GM13976 (cell line): ENCODE measurements around the gene SH2D2A.

Source experiments
- DNase-seq: peaks from one replicate; pipeline ENCODE4 v3.0.0; 2012; ENCODE audit warnings: low spot score
- in situ Hi-C: fragments of 300-500 bp; cut with MboI; formaldehyde crosslinking; loops from one replicate; pipeline ENCODE4 v1.12.0; 2022; ENCODE audit warnings: low sequenced_read_pairs, mixed read lengths, inconsistent platforms; ENCODE audit not compliant: unreplicated experiment
- TF ChIP-seq, protein P1 (sequence below): IDR thresholded peaks from 2 replicates; pipeline ENCODE4 v1.5.1; 2012; ENCODE audit warnings: borderline replicate concordance, mild to moderate bottlenecking; ENCODE audit not compliant: insufficient read depth; ENCODE audit errors: extremely low read depth, missing control alignments, control extremely low read depth

SH2D2A gene

DNA sequence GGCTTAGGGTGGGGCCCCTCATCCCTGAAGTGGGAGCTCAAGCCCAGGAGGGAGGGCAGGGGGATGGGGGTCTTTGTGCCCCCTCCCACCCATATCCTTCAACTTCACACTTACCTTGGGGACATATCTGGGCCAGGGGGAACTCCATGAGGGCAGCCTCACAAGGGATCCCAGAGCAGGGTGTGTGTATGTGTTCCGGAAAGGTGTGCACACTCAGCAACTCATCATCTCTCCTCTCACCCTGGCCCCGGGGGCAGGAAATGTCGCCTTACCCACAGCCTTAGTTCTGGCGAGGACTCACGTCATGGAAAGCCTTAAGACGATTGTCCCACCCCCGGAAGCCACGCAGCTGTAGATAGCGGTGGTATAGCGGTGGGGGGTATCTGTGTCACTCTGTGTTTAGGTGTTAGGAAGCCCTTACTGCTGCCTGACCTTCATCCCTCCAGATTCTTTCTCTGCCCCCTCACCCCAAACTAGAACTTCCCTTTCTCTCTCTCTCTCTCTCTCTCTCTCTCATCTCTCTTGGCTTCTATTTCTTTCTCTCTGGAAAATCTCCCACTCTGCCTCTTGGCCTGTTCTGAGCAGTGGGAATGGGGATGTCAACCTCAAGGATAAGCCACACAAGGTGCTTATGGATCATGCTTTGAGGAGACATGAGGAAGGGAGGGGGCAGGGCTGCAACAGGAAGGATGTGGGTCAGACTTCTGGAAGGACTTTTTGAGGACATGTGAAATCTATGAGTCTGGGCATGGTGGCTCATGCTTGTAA lies at the start of gene SH2D2A:
Gene SH2D2A, minus strand, starts transcription at position 288 of the 768 bp plus-strand sequence. Its CDS starts 140 bp downstream, at position 148.
- DNase-seq, result peak; percentile 90
- TF ChIP-seq, protein P1, sequence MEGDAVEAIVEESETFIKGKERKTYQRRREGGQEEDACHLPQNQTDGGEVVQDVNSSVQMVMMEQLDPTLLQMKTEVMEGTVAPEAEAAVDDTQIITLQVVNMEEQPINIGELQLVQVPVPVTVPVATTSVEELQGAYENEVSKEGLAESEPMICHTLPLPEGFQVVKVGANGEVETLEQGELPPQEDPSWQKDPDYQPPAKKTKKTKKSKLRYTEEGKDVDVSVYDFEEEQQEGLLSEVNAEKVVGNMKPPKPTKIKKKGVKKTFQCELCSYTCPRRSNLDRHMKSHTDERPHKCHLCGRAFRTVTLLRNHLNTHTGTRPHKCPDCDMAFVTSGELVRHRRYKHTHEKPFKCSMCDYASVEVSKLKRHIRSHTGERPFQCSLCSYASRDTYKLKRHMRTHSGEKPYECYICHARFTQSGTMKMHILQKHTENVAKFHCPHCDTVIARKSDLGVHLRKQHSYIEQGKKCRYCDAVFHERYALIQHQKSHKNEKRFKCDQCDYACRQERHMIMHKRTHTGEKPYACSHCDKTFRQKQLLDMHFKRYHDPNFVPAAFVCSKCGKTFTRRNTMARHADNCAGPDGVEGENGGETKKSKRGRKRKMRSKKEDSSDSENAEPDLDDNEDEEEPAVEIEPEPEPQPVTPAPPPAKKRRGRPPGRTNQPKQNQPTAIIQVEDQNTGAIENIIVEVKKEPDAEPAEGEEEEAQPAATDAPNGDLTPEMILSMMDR, result no peak
- in situ Hi-C loops, result no loop called here

- DNase-seq, result no peak
- TF ChIP-seq, protein P1, result no peak
- in situ Hi-C loops, result no loop called here
Measured at GRCh38 chr1:156865865-156866248, 49.2 kb upstream of the SH2D2A start.

GRCh38 chr1:156865258-156865657 lies 48.6 kb upstream of the SH2D2A start:
- TF ChIP-seq, protein P1, result no peak
- in situ Hi-C loops, result no loop called here
- DNase-seq, result no peak

GRCh38 chr1:156864796-156865195 lies 48.1 kb upstream of the SH2D2A start:
- TF ChIP-seq, protein P1, result no peak
- DNase-seq, result no peak
- in situ Hi-C loops, result no loop called here

DNA sequence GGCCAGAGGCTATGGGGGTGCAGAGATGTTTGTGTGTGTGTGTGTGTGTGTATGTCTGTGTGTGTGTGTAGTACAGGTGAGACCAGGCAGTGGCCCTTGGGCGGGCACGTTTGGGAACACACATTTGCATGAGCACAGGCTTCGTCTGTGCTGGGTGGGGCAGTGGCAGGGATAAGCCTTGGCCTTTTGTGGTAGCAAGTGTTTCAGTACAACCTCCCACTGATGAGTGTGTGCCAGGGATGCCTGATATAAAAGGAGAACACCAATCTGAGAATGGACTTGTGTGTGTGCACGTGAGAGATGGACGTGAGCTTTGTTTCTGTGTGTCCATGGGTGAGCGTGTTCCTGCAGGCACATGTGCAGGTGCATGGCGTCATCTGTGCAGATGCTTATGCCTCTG lies 47.0 kb upstream of the SH2D2A start:
- no peak for DNase-seq
- TF ChIP-seq, protein P1, result no peak
- in situ Hi-C loops, result no loop called here

- in situ Hi-C loops, result no loop called here
- TF ChIP-seq, protein P1, result no peak
- DNase-seq, result no peak
Measured at GRCh38 chr1:156862997-156863599, 46.5 kb upstream of the SH2D2A start.
